GM12865 (cell line): ENCODE results near the gene VASH2.

Experiments
- DNase-seq: peaks from one replicate; pipeline ENCODE4 v3.0.0; 2010; ENCODE audit warnings: low read depth
- H3K4me3 ChIP-seq: 2 replicates; pipeline ENCODE4 v1.5.1; 2011; ENCODE audit warnings: mild to moderate bottlenecking, low read depth, low read length, control low read depth
- TF ChIP-seq, protein P1 (sequence below): IDR thresholded peaks from 2 replicates; pipeline ENCODE4 v1.5.1; 2011; ENCODE audit warnings: low read length, control low read depth, low read depth, inconsistent platforms; ENCODE audit not compliant: insufficient read depth; ENCODE audit errors: missing control alignments

Gene VASH2

DNA sequence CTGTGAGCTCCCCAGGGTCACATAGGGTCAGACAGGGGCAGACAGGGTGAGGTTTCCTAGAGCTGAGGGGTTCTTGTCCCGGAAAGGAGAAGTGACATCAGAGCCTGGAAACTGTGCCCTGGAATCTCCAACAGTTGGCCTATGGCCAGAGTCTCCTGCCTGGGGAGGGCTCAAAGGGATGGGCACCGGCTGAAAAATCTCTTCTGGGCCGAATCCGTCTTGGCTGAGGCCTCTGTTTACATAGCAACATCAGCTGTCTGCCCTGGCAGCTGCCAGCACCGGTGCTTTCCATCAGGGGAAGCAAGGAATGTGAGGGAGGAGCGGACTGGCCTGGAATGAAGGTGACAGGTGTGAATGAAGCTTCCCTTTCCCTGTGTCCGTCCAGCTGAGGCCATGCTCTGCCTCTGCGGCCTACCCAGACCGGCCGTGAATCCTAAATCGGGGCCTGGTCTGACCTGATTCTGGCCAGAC is 30.7 kb downstream of the VASH2 start:
- DNase-seq = no peak
- TF ChIP-seq, protein P1, sequence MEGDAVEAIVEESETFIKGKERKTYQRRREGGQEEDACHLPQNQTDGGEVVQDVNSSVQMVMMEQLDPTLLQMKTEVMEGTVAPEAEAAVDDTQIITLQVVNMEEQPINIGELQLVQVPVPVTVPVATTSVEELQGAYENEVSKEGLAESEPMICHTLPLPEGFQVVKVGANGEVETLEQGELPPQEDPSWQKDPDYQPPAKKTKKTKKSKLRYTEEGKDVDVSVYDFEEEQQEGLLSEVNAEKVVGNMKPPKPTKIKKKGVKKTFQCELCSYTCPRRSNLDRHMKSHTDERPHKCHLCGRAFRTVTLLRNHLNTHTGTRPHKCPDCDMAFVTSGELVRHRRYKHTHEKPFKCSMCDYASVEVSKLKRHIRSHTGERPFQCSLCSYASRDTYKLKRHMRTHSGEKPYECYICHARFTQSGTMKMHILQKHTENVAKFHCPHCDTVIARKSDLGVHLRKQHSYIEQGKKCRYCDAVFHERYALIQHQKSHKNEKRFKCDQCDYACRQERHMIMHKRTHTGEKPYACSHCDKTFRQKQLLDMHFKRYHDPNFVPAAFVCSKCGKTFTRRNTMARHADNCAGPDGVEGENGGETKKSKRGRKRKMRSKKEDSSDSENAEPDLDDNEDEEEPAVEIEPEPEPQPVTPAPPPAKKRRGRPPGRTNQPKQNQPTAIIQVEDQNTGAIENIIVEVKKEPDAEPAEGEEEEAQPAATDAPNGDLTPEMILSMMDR = no peak
- no peak overlapping the region for H3K4me3 ChIP-seq

DNA sequence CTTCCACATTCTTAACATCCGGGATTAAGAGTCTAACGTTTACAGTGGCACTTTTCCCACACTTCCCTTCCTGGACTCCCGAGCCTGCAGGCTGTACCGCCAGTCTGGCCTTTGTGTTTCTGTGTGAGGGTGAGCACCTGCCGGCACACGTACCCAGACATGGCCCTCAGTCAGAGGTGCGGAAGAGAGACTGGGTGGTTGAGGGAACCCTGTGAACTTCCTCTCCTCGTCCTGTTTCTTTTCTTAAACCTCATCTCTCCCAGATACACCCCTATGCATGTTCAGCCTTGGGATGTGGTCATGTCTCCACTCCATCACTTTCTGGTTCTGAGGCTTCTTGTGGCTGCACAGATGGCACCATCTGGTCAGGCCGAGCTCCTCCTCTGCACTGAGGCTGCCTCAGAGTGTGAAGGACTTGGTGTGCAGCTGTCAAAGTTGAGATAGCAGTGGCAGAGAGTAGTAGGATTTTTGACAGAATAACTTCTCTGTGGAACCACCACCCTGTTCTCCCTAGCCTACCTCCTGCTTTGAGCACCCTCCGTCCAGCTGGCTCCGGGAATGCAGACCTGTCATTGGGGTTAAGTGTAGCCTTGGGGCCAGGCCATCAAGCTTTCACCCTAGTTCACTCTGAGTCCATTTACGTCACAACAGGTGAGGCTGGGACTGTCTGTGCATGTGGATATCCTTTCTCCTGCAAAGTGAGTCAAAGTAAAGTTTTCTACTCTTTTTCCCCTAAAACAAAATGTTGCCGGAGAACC is 31.4 kb downstream of the VASH2 start:
- TF ChIP-seq, protein P1 = no peak
- no peak overlapping the region for H3K4me3 ChIP-seq
- peak; percentile 93 for DNase-seq

DNA sequence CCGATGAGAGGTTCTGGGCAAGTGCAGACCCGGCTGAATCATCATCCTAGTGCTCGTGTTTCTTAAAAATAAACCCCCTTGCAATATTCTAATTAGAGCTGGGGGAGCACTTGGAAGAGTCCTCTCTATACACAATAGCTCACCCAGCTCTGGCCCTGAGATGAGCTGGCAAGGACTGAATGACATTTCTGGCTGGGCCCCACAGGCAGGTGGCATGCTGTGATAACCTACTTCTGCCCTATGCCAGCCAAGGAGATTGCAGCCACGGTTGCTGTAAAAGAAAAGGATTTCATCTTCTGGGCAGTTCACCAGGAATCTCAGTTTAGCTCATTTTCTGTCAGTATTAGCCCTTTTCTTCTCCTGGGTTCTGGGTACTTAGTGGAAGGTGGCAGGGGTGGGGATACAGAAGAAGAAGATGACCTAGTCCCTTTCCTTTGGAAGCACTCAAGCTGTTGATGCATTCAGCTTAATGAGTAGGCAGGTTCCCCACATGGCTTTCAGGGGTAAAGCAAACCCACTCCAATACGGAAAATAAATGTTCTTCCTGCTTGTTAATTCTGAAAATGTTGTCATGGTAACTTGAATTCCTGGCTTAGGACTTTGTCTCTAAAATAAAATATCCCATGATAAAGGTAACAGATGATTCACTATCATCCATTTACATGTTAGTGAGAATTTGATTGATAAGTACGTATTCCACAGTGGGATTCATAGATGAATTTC is 32.2 kb downstream of the VASH2 start:
- no peak for DNase-seq
- no peak overlapping the region for H3K4me3 ChIP-seq
- TF ChIP-seq, protein P1 = no peak

DNA sequence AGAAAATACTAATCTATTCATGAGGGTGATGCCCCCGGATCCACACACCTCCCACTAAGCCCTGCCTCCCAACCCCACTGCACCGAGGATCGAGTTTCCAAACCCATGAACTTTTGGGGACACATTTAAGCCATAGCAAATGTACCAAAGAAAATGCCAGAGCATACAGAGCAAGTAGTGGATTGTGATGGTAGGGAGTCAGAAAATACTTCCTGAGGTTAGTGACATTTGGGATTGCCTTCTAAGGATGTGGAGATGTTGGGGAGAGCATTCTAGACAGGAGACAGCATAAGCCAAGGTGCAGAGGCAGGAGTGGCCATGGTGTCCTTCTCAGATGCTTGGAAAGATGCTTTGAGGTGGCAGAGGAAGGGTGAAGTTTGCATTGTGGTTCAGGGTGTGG is 33.1 kb downstream of the VASH2 start:
- TF ChIP-seq, protein P1 = no peak
- DNase-seq = no peak
- no peak overlapping the region for H3K4me3 ChIP-seq

DNA sequence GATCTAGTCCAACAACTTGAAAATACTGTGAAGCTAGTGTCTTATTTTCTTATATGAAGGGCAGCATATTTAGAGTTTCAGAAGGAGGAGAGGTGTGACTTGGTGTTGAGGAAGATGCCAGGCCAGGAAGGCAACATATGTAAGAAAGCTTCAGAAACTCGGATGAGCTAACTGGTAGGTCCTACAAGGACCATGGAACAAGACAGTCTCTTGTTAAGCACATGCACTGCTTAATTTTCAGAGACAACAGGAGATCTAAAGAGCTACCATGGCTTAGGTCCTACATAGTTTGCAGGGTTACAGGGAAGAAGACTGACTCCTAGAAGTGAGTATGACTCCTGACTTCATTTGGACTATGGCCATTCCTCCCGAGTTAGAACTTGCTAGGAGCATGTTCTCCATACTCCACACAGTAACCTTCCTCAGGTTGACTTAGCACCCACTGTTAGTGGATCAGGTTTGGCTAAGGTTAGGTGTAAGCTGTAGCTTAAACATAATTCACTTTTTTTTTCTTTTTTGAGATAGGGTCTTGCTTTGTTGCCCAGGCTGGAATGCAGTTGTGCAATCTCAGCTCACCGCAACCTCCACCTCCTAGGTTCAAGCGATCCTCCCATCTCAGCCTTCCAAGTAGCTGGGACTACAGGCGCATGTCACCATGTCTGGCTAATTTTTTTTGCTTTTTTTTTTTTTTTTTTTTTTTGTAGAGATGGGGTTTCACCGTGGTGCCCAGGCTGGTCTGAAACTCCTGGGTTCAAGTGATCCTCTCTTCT is 34.4 kb downstream of the VASH2 start:
- H3K4me3 ChIP-seq = no peak overlapping the region
- TF ChIP-seq, protein P1 = no peak
- no peak for DNase-seq

DNA sequence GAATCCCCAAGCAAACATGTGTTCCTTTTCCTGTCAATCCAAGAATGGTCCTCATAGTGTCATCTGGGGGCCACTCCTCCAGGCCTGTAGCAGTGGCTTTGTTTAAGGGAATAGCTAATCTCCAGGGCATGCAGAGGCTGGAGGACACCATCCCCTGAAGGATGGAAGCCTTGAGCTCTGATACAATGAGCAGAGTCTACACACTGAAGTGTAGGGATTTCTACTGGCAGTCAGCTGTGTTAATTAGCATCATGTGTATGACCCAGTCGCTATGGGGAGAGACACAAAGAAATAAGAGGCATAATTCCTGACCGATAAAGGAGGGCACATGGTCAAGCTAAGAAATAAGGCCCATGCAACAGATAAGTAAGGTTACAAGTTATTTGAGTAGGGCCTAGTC is 36.2 kb downstream of the VASH2 start:
- no peak for DNase-seq
- H3K4me3 ChIP-seq = no peak overlapping the region
- TF ChIP-seq, protein P1 = no peak
